Ectodermal cell (in vitro differentiated cells): ENCODE data around the gene POLN.

Experiments used
- H3K27ac ChIP-seq: 2 replicates; pipeline ENCODE4 v1.7.0; 2013; ENCODE audit warnings: mild to moderate bottlenecking, low read depth, low read length; ENCODE audit not compliant: insufficient read depth, poor library complexity, severe bottlenecking
- H3K27me3 ChIP-seq: 2 replicates; pipeline ENCODE4 v1.7.0; 2013; ENCODE audit warnings: mild to moderate bottlenecking, low read length; ENCODE audit not compliant: insufficient read depth, control insufficient read depth, poor library complexity, severe bottlenecking
- H3K36me3 ChIP-seq: one replicate; pipeline ENCODE4 v1.7.0; 2013; ENCODE audit warnings: low read length; ENCODE audit not compliant: control insufficient read depth, insufficient read depth
- H3K4me1 ChIP-seq: one replicate; pipeline ENCODE4 v1.7.0; 2013; ENCODE audit warnings: low read length; ENCODE audit not compliant: control insufficient read depth, insufficient read depth
- H3K4me3 ChIP-seq: 2 replicates; pipeline ENCODE4 v1.7.0; 2013; ENCODE audit warnings: low read depth, low read length, control low read depth; ENCODE audit not compliant: insufficient read depth
- H3K9me3 ChIP-seq: 2 replicates; pipeline ENCODE4 v1.7.0; 2013; ENCODE audit warnings: mild to moderate bottlenecking, low read length, moderate library complexity; ENCODE audit not compliant: control insufficient read depth
- WGBS, 2 experiments: methylation state at CpG; one replicate each; pipeline ENCODE4 v1.1.7; 2013; ENCODE audit warnings: missing lambda C conversion rate in 2 of 2; 5-methylcytosine and 5-hydroxymethylcytosine counted together

The POLN gene

GRCh38 chr4:2082118-2082517 lies 159.8 kb downstream of the POLN start:
- H3K27me3 ChIP-seq = no peaks in the 10 kb centered on the region
- peaks cover 3% of the 10 kb centered on the region for H3K4me1 ChIP-seq
- WGBS, 2 experiments = 85 to 90% methylated on average over 3 of the region's 3 CpGs
- H3K9me3 ChIP-seq = no peaks in the 10 kb centered on the region
- H3K4me3 ChIP-seq = no peak overlapping the region
- H3K27ac ChIP-seq = no peak overlapping the region
- H3K36me3 ChIP-seq = no peaks in the 10 kb centered on the region

DNA sequence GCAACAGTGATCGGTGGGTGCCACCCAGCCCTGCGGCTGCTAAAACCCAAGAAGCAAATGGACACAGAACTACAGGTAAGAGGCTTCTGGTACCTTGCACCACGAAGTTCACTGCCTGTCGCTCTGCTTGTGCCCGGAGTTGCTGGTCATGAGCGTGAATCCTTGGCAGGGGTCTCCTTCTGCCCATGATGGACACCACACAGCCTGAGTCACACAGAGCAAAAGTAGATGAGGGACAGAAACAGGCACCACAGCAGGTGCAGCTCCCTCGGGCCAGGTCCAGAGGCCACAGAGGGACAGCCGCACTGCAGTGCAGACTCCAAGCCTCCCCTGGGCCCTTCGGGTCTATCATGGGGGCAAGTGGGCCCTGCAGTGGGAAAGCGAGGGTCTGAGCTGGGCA lies 160.4 kb downstream of the POLN start:
- H3K36me3 ChIP-seq = no peaks in the 10 kb centered on the region
- no peak overlapping the region for H3K4me3 ChIP-seq
- H3K4me1 ChIP-seq = peaks cover 3% of the 10 kb centered on the region
- WGBS, 2 experiments = 93% methylated on average over 10 of the region's 10 CpGs
- H3K27ac ChIP-seq = no peak overlapping the region
- no peaks in the 10 kb centered on the region for H3K27me3 ChIP-seq
- H3K9me3 ChIP-seq = no peaks in the 10 kb centered on the region

DNA sequence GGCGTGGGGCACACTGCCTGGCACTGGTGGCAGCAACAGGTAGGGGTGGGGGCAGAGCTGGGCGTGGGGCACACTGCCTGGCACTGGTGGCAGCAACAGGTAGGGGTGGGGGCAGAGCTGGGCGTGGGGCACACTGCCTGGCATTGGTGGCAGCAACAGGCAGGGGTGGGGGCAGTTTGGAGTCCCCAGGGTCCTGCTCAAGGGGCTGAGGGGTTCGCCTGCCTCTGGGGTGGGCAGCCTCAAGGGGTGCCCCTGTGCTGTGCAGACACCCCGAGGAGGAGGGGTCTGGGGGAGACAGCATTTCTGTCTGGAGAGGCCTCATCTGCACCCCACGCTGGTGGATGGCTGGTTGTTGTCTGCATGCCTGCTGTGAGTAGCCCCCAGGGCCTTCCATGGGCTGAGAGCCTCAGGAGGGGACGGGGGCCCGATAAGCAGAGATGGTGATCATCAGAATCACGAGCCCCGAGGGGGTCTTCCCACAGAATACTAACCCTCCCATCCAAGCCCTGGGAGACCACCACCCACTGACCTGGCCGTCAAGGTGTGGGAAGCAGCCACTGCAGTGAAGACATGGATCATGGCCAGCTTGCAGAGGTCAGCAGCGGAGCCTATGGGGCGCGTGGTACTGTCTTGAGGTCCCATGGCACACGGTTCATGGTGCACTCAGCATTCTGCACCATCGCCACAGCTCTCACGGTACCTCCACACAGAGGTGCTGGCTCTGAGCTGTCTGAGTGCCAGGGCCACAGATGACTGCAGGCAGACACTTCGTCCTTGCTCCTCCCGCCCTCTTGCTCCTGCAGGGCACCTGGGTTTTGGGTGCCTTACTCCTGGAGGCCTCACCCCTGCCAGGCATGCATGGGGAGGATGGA lies 161.3 kb downstream of the POLN start:
- Histone ChIP-seq H3K9me3 (no peaks in the 10 kb centered on the region), H3K4me3 (no peak overlapping the region), H3K27ac (no peak overlapping the region), H3K4me1 (peaks cover 3% of the 10 kb centered on the region), H3K27me3 (no peaks in the 10 kb centered on the region), H3K36me3 (no peaks in the 10 kb centered on the region)
- WGBS, 2 experiments = 92 to 94% methylated on average over 19 of the region's 19 CpGs

DNA sequence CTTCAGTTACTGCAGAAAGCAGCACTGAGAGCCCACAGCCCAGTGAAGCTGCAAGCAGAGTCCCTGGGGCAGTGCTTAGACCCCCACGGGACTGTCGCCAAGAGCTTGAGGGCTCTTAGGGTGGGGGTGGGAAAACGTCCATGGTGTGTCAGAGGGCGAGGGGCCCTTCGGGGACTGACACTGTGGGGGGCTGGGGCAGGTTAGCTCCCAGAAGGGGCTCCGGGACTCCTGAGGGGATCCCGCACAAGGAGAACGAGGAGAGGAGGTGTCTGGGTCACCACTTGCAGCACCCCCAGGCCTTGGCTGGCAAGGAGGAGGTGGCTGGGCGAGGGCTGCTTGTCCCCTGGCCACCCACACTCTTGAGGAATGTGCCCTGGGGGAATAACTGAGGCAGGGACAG lies 162.0 kb downstream of the POLN start:
- H3K9me3 ChIP-seq = no peaks in the 10 kb centered on the region
- H3K27ac ChIP-seq = no peak overlapping the region
- H3K36me3 ChIP-seq = no peaks in the 10 kb centered on the region
- H3K27me3 ChIP-seq = no peaks in the 10 kb centered on the region
- H3K4me1 ChIP-seq = peaks cover 3% of the 10 kb centered on the region
- 87 to 91% methylated on average over 9 of the region's 9 CpGs for WGBS, 2 experiments
- no peak overlapping the region for H3K4me3 ChIP-seq

DNA sequence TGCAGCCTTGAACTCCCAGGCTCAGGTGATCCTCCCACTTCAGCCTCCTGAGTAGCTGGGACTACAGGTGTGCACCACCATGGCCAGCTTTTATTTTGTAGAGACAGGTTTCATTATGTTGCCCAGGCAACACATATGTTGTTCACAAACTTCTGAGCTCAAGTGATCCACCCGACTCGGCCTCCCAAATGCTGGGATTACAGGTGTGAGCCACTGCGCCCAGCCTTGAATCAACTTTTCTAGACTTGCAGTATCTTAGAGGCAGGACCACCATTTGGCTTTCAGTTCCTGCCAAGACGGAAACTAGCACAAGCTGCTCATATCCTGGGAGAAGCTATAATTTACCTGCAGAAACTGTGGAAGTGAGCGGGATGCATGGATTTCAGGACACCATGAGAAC lies 162.9 kb downstream of the POLN start:
- WGBS, 2 experiments = 93 to 95% methylated on average over 5 of the region's 5 CpGs
- Histone ChIP-seq H3K9me3 (no peaks in the 10 kb centered on the region), H3K4me1 (peaks cover 3% of the 10 kb centered on the region), H3K4me3 (no peak overlapping the region), H3K27me3 (no peaks in the 10 kb centered on the region), H3K27ac (no peak overlapping the region), H3K36me3 (no peaks in the 10 kb centered on the region)

DNA sequence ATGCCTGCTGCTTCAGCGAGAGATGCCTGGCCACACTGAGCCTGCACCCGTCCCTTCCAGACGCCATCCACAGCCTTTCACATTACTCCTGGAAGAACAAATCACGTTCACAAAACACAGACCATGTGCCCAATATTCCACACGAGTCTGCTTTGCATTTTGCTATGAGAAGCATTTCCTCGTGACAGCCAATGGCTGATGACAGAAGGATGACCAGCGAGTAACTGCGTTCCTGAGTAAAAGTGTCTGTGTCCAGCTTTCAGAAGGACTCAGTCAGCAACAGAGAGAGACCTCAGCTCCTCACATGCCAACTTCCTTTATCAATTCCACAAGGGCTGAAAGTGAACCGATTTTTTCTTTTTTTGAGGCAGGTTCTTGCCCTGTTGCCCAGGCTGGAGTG lies 163.3 kb downstream of the POLN start:
- H3K27ac ChIP-seq = no peak overlapping the region
- H3K4me3 ChIP-seq = no peak overlapping the region
- WGBS, 2 experiments = 84 to 85% methylated on average over 9 of the region's 9 CpGs
- H3K9me3 ChIP-seq = no peaks in the 10 kb centered on the region
- H3K27me3 ChIP-seq = no peaks in the 10 kb centered on the region
- peaks cover 3% of the 10 kb centered on the region for H3K4me1 ChIP-seq
- H3K36me3 ChIP-seq = no peaks in the 10 kb centered on the region

DNA sequence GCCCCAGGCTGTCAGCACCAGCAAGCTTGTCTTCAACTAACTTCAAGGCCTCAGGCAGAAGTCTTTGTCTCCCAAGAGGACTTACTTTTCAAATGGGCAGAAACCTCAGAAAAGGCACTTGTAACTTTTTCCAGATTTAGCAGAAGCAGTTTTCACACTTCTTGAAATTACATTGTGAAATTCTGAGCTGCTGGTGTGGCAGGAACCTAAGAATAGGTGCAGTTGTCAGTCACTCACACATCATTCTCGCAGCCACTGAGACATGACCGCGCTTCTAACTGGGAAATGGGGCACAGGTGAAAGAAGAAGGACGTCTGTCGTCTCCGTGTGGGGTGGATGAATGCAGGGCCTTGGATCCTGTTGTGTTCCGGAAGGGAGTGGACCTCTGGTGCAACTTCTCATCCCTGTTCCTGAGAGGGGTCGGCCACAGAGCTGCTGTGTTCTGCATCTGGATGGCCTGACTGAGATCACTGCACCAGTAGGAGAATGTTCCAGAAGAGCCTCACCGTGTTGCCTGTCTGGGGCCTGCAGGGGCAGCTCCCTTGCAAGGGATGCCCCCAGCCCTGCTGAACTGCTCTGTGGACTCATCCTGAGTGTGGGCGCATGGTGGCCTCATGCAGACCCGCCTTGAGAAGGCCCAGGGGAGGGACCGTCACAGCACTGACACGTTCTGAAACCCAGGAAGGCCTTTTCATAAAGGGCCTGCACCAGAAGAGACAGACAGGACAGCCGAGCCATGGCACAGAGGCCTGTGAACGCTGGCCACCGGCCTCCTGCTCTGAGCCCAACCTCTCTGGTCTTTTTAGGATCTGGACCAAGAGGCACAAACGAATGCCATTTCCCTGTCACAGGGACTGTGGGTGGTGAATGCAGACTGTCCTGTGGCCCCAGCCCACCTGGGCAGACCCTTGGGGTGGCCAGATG lies 164.1 kb downstream of the POLN start:
- 89 to 91% methylated on average over 17 of the region's 17 CpGs for WGBS, 2 experiments
- Histone ChIP-seq H3K27me3 (no peaks in the 10 kb centered on the region), H3K36me3 (no peaks in the 10 kb centered on the region), H3K9me3 (no peaks in the 10 kb centered on the region), H3K4me1 (peaks cover 3% of the 10 kb centered on the region), H3K4me3 (no peak overlapping the region), H3K27ac (no peak overlapping the region)

DNA sequence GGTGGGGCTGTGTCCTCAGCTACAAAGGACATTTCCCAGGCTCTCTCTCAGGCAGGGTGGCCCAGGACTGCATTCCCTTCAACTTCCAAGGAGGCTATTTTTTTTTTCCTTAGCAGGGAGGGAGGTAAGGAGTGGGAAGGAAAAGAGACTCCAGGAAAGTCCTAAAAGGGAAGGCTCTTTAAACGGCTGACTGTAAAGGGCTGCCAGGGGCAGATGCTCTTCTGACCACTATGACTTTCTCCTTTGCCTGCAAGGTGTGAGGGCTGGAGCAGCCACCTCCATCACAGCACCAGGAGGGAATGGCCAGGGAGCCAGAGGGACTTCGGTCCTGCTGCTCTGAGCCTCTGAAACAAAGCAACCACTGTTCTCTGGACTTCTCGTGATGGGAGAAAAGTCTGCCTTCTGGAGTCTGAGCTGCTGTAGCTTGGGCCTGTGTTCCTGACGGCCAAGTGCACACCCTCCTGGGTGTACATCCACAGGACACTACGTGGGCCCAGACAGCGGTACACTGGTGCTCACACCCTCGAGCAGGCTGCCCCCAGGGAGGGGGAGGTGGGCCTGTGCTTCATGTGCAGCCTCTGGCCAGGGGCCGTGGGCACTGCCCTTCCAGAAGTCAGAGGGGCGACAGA lies 164.9 kb downstream of the POLN start:
- Histone ChIP-seq H3K36me3 (no peaks in the 10 kb centered on the region), H3K9me3 (no peaks in the 10 kb centered on the region), H3K27me3 (no peaks in the 10 kb centered on the region), H3K4me3 (no peak overlapping the region), H3K27ac (no peak overlapping the region), H3K4me1 (peaks cover 10% of the 10 kb centered on the region)
- 89% methylated on average over 9 of the region's 9 CpGs for WGBS, 2 experiments

GRCh38 chr4:2075987-2076907 lies 165.7 kb downstream of the POLN start:
- Histone ChIP-seq H3K36me3 (no peaks in the 10 kb centered on the region), H3K9me3 (no peaks in the 10 kb centered on the region), H3K27ac (no peak overlapping the region), H3K4me1 (peaks cover 17% of the 10 kb centered on the region), H3K27me3 (no peaks in the 10 kb centered on the region), H3K4me3 (no peak overlapping the region)
- WGBS, 2 experiments = 94% methylated on average over 31 of the region's 31 CpGs
